HG02870 (cell line): ENCODE results near the gene NKD1.

Experiments used
- ATAC-seq: cut with Tn5 transposase; IDR thresholded peaks from one replicate; pipeline ENCODE4 v1.9.1; 2021; ENCODE audit warnings: mild to moderate bottlenecking, moderate library complexity; ENCODE audit not compliant: unreplicated experiment

NKD1 gene

DNA sequence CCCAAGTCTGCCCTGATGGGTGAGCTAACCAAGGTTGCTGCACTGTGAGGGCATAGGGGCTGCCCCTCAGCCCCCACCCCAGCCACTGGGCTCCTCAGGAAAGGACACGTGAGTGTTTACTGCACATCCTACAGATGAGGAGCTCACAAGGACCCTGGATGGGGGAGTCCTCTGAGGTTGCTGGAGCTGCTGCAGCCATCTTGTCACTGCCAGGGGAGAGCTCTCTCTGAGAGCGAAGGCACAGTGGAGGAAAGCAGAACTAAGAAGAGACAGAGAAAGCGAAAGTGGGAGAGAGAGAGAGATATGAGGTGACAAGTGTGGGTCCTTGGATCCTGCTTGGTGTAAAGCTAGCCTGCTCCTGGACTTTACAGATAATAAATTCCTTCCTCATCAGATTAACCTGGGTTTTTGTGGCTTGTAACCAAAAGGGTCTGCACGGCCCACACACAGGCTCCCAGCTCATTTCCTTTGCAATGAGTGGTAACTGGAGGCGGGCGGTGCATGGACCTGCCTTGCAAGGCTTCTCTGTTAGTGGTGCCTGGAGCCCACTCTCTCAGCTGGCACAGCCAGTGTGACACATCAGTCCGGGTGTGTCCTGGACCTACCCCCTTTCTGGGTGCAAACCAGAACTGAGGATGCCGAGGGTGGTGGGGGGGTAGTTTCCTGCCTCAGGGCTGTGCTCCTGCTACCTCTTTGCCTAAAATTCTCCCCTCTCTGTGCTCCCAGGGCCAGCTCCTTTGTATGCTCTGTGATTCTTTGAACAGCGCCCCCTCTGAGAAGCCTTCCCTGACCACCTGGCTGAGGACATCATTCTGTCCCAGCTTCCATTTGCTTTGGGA, 118.7 kb downstream of the NKD1 start:
- ATAC-seq = peak; percentile 84

GRCh38 chr16:50667497-50668367, 119.5 kb downstream of the NKD1 start:
- no peak for ATAC-seq

GRCh38 chr16:50668368-50669008, 120.3 kb downstream of the NKD1 start:
- no peak for ATAC-seq

- no peak for ATAC-seq
Measured at GRCh38 chr16:50669741-50670140, 121.5 kb downstream of the NKD1 start.

GRCh38 chr16:50670476-50670875, 122.3 kb downstream of the NKD1 start:
- no peak for ATAC-seq

GRCh38 chr16:50671644-50672260, 123.6 kb downstream of the NKD1 start:
- no peak for ATAC-seq

DNA sequence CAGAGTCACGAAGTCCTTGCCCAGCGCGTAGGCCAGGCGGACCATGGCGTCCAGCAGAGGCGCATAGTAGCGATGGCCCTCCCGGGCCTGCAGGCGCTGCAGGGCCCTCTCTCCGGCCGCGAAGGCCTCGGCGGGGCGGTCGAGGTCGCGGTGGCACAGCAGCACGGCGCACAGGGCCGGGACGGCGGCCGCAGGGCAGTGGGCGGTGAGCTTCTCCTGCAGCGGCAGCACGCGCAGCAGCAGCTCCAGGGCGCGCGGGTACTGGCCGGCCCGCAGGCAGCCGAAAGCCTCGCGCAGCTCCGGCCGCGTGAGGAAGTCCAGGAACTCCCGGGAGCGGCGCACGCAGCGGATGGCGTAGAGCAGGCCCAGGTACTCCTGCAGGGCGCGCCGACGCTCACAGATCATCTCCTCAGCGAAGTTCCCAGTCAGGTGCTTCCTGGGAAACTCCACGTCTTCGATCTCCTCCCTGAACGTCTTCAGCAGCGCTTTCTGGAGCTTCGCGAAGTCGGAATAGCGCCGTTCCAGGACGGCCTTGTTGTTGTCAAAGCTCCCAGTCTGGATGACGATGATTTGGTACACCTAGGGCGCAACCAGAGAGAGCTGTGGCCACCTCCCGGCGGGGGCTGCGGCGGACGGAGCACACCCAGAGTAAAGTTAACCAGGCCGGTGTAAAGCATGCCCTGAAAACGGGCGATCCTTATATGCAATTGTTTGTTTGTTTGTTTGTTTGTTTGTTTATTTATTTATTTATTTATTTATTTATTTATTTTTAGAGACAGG, 125.5 kb downstream of the NKD1 start:
- ATAC-seq = no peak

- ATAC-seq = no peak
Measured at GRCh38 chr16:50674831-50675230, 126.6 kb downstream of the NKD1 start.

- ATAC-seq = no peak
Measured at GRCh38 chr16:50675686-50676610, 127.8 kb downstream of the NKD1 start.

DNA sequence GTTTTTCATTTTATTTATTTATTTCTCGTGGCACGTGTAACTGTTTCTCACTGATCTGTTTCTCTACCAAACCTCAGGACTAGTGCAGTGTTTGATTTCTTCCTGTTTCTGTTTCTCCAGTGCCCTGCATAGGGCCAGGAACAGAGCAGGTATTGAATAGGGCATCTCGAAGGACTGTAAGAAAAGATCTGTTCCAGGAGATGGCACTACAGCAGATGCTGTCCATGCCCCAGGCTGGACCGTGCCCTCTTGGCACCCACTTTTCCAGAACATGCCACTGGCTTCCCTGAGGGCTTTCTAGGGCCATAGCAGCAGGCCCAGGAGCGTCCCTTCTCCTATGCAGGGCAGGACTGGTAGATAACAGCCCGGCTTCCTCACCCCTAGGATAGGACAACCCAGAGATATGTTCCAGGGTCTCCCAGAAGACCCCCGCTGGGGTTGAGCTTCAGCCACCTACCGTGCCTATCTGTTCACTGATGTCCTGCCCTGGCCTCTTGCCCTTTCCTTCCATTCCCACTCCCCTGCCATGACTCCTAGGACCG, 128.6 kb downstream of the NKD1 start:
- no peak for ATAC-seq

GRCh38 chr16:50677351-50677750, 129.2 kb downstream of the NKD1 start:
- ATAC-seq = no peak

DNA sequence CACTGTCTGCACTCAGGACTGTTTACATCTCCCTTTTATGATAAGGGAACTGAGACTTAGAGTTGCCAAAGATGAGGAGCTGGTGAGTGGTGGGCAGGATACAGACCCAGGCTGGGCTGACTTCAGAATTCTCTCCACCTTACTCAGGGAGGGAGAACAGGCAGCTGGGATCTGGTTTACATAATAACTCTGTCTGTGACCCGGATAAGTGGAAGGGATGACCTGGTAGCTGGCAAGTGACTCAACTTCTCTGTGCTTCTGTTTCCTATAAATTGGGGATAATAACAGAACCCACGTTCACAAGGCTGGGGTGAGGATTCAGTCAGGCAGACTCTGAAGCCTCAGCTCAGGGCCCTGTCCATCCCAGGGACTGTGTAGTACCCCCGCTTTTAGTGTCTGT, 130.3 kb downstream of the NKD1 start:
- ATAC-seq = no peak

- ATAC-seq = no peak
Measured at GRCh38 chr16:50679266-50679665, 131.1 kb downstream of the NKD1 start.

DNA sequence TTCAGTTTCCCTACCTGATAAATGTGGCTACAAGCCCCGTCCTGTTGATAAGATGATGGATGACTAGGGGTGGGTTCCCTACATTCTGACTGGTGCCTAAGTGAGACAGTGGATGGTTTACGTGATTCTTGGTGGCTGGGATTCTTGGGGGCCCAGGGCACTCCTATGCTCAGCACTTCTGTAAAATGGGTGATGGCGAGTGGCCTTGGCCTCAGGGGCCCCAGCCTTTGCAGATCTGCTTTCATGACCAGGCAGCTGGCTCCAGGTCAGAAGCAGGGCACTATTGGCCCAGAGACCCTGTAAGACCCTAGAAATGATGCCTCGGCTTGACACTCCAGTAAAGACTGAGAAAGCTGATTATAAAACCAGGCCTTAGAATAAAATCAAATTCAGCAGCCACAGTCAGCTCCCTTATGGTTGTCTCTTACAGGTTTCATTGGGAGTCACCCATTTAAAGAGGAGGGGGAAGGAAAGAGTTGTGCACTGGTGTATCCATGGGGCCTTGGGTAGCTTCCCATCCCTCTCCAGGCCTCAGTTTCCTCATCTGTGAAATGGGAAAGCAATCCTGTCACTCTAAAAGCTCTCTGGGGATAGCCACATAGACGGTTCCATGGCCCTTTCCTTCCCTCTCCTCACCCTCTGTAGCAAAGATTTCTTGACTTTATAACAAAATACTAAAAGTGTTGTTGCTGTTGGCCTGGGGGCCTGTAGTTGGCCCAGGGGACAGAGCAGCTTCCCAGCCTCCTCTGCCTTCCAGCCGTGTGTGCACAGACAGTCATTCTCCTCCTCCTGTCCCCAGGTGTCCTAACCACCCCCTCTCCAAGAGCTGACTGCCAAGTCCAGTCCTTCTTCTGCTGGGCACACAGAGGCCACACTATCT, 131.7 kb downstream of the NKD1 start:
- no peak for ATAC-seq

DNA sequence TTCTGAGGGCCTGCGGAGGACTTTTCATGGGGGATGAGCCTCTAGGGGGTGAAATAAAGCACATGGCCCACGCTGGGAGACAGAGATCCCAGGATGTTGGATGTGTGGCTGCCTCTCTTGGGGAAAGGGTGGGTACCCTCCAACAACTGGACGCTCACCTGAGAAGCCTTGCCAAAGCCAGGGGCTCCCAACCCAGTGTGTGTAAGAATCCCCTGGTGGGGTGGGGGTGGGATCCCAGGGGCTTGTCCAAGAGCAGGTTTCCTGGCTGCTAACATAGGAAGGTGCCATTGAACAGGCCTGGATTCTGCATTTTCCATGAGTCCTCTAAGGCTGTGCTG, 132.3 kb downstream of the NKD1 start:
- no peak for ATAC-seq

GRCh38 chr16:50681021-50681885, 133.1 kb downstream of the NKD1 start, which contains the start of gene SNX20:
TSS of gene SNX20 (minus strand) at chr16:50681312. CDS start at chr16:50677526, 3,786 bp downstream.
- ATAC-seq = no peak
